HepG2 (cell line): ENCODE measurements around the gene EZH2. TPM values are rescaled to one million over a fixed set of nuclear protein-coding genes. Genes with fewer than 3 reads are reported as not detected.

Source experiments
- ARNT2 ChIP-seq: sonication (generic); formaldehyde crosslinking; IDR thresholded peaks from 2 replicates; pipeline ENCODE4 v1.8.0; 2022; ENCODE audit warnings: mild to moderate bottlenecking, low read depth, missing genetic modification reagents, moderate library complexity
- CCAR2 ChIP-seq: fragments of 200-400 bp; formaldehyde crosslinking; optimal IDR thresholded peaks from 2 replicates; pipeline ENCODE3; 2018; ENCODE audit warnings: low read depth, mild to moderate bottlenecking, low read length, moderate library complexity
- GATAD2A ChIP-seq: IDR thresholded peaks from 2 replicates; pipeline ENCODE4 v1.6.1; 2016
- HNRNPH1 ChIP-seq: fragments of 200-400 bp; formaldehyde crosslinking; optimal IDR thresholded peaks from 2 replicates; pipeline ENCODE3; 2017; ENCODE audit warnings: mild to moderate bottlenecking, low read depth, low read length
- HNRNPUL1 ChIP-seq: fragments of 200-400 bp; formaldehyde crosslinking; IDR thresholded peaks from 2 replicates; pipeline ENCODE4 v1.6.1; 2017; ENCODE audit warnings: low read depth, mild to moderate bottlenecking, low read length, moderate library complexity
- IKZF4 ChIP-seq: sonication (generic); formaldehyde crosslinking; IDR thresholded peaks from 2 replicates; pipeline ENCODE4 v1.5.1; 2020; ENCODE audit warnings: borderline replicate concordance, mild to moderate bottlenecking, low read depth, missing genetic modification reagents; ENCODE audit errors: not compliant biosample characterization
- KLF11 ChIP-seq: IDR thresholded peaks from 2 replicates; pipeline ENCODE4 v1.6.1; 2016; ENCODE audit warnings: missing compliant biosample characterization
- MAFG ChIP-seq: sonication (generic); formaldehyde crosslinking; IDR thresholded peaks from 2 replicates; pipeline ENCODE4 v1.5.1; 2020; ENCODE audit warnings: mild to moderate bottlenecking, missing genetic modification reagents
- RARG ChIP-seq: sonication (generic); formaldehyde crosslinking; IDR thresholded peaks from 2 replicates; pipeline ENCODE4 v1.4.0; 2020; ENCODE audit warnings: low read depth, mild to moderate bottlenecking, missing genetic modification reagents
- SAP130 ChIP-seq: IDR thresholded peaks from 2 replicates; pipeline ENCODE4 v1.6.1; 2016; ENCODE audit warnings: low read depth
- ZNF709 ChIP-seq: sonication (generic); formaldehyde crosslinking; IDR thresholded peaks from 2 replicates; pipeline ENCODE4 v1.5.0; 2020; ENCODE audit warnings: mild to moderate bottlenecking, missing genetic modification reagents
- polyA plus RNA-seq, 8 experiments: library from polyadenylated mRNA; depleted of rRNA in 3 of 8; stranded (reverse) in 7 of 8; unstranded in 1 of 8; fragments of >200 nt; fragmentation: Illumina TruSeq in 4 of 8; extraction: Trizol in 4 of 8; gene quantifications; 2 replicates each; pipeline versions ENCODE4 v1.2.1 to v1.2.3, GENCODE V29; 2011 to 2016; ENCODE audit warnings: low read depth in 4 of 8, missing spikeins in 1 of 8, mixed read lengths in 1 of 8; ENCODE audit not compliant: insufficient read depth in 1 of 8
- total RNA-seq, 5 experiments: library from RNA; depleted of rRNA; stranded (reverse); fragments of >200 nt; fragmentation: Illumina TruSeq; extraction: Trizol; gene quantifications; 2 replicates each; pipeline ENCODE4 v1.2.3, GENCODE V29; 2016; ENCODE audit warnings: low read depth in 1 of 5
- TF ChIP-seq, protein P1 (sequence below): sonication (generic); formaldehyde crosslinking; IDR thresholded peaks from 2 replicates; pipeline ENCODE4 v1.8.0; 2022; ENCODE audit warnings: mild to moderate bottlenecking, missing genetic modification reagents, borderline replicate concordance
- TF ChIP-seq, protein P2 (sequence below): IDR thresholded peaks from 2 replicates; pipeline ENCODE4 v1.6.1; 2016
- TF ChIP-seq, protein P3 (sequence below): sonication (generic); formaldehyde crosslinking; IDR thresholded peaks from 2 replicates; pipeline ENCODE4 v1.9.0; 2021; ENCODE audit warnings: missing genetic modification reagents, mild to moderate bottlenecking, borderline replicate concordance
- TF ChIP-seq, protein P4 (sequence below): sonication (generic); formaldehyde crosslinking; conservative IDR thresholded peaks from 2 replicates; pipeline ENCODE4 v1.8.0; 2022; ENCODE audit warnings: low read depth, missing genetic modification reagents
- TF ChIP-seq, protein P5 (sequence below): sonication (generic); formaldehyde crosslinking; IDR thresholded peaks from 2 replicates; pipeline ENCODE4 v1.4.0; 2020; ENCODE audit warnings: missing genetic modification reagents
- TF ChIP-seq, protein P6 (sequence below): sonication (generic); formaldehyde crosslinking; IDR thresholded peaks from 2 replicates; pipeline ENCODE4 v1.5.0; 2020; ENCODE audit warnings: mild to moderate bottlenecking, low read depth, missing genetic modification reagents, borderline replicate concordance
- TF ChIP-seq, protein P7 (sequence below): IDR thresholded peaks from 2 replicates; pipeline ENCODE4 v1.6.1; 2016; ENCODE audit warnings: missing genetic modification reagents, missing compliant biosample characterization

EZH2 gene
- total and polyA plus RNA-seq, 2 of the 13 experiments (the other 11 are each of a cell fraction or from before 2014, with no cell fraction given): 26.0 to 34.3 TPM

DNA sequence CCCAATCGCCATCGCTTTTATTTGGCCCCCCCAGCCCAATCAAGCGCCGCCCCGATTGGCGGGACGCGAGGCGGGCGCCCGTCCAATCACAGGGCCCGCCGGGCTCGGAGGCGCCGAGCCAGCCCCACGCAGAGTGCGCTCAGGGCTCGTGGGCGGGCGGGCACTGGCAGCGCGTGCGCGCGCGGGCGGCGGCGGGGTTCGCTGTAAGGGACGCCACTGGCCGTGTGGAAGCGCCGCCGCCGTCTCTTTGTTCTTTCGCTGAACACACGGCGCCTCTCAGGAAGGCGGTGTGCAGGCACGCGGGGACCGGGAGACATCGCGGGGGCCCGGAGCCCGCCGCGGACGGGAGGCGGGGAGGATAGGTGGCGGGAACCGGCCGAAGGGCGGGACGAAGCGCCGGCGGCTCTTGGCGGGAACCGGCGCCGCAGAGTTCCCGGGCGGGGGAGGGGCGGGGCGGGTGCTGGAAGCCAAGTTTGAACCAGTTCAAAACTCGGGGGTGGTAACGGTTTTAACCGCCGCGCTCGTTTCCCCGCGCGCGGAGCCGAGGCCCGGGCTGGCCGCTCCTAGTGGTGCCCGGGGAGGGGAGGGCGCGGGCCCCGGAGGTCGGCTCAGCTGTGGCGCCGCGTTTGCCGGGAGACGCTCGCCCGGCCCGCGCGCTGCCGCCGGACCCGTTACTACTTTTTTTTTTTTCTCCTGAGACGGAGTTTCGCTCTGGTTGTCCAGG is 370 bp upstream of the EZH2 start (continued):
- TF ChIP-seq, protein P1, sequence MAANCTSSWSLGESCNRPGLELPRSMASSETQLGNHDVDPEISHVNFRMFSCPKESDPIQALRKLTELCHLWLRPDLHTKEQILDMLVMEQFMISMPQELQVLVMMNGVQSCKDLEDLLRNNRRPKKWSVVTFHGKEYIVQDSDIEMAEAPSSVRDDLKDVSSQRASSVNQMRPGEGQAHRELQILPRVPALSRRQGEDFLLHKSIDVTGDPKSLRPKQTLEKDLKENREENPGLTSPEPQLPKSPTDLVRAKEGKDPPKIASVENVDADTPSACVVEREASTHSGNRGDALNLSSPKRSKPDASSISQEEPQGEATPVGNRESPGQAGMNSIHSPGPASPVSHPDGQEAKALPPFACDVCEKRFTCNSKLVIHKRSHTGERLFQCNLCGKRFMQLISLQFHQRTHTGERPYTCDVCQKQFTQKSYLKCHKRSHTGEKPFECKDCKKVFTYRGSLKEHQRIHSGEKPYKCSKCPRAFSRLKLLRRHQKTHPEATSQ (CRISPR knock-in tag): 0 out of 2 replicates have a peak, but pooled peaks have one; percentile 25
- TF ChIP-seq, protein P2, sequence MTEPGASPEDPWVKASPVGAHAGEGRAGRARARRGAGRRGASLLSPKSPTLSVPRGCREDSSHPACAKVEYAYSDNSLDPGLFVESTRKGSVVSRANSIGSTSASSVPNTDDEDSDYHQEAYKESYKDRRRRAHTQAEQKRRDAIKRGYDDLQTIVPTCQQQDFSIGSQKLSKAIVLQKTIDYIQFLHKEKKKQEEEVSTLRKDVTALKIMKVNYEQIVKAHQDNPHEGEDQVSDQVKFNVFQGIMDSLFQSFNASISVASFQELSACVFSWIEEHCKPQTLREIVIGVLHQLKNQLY (CRISPR knock-in tag): no peak
- TF ChIP-seq KLF11 (CRISPR knock-in tag) (no peak), GATAD2A (CRISPR knock-in tag) (no peak), ZNF709 (CRISPR knock-in tag) (peak; percentile 33; the same call in 1 of the 2 replicates), ARNT2 (CRISPR knock-in tag) (peak; percentile 77), SAP130 (CRISPR knock-in tag) (peak; percentile 69), RARG (no peak), CCAR2 (no peak), IKZF4 (CRISPR knock-in tag) (no peak), MAFG (CRISPR knock-in tag) (no peak), HNRNPUL1 (no peak), HNRNPH1 (no peak)
- TF ChIP-seq, protein P3, sequence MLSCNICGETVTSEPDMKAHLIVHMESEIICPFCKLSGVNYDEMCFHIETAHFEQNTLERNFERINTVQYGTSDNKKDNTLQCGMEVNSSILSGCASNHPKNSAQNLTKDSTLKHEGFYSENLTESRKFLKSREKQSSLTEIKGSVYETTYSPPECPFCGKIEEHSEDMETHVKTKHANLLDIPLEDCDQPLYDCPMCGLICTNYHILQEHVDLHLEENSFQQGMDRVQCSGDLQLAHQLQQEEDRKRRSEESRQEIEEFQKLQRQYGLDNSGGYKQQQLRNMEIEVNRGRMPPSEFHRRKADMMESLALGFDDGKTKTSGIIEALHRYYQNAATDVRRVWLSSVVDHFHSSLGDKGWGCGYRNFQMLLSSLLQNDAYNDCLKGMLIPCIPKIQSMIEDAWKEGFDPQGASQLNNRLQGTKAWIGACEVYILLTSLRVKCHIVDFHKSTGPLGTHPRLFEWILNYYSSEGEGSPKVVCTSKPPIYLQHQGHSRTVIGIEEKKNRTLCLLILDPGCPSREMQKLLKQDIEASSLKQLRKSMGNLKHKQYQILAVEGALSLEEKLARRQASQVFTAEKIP (CRISPR knock-in tag): no peak
- TF ChIP-seq, protein P4, sequence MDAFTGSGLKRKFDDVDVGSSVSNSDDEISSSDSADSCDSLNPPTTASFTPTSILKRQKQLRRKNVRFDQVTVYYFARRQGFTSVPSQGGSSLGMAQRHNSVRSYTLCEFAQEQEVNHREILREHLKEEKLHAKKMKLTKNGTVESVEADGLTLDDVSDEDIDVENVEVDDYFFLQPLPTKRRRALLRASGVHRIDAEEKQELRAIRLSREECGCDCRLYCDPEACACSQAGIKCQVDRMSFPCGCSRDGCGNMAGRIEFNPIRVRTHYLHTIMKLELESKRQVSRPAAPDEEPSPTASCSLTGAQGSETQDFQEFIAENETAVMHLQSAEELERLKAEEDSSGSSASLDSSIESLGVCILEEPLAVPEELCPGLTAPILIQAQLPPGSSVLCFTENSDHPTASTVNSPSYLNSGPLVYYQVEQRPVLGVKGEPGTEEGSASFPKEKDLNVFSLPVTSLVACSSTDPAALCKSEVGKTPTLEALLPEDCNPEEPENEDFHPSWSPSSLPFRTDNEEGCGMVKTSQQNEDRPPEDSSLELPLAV (CRISPR knock-in tag): peak; percentile 64
- TF ChIP-seq, protein P5, sequence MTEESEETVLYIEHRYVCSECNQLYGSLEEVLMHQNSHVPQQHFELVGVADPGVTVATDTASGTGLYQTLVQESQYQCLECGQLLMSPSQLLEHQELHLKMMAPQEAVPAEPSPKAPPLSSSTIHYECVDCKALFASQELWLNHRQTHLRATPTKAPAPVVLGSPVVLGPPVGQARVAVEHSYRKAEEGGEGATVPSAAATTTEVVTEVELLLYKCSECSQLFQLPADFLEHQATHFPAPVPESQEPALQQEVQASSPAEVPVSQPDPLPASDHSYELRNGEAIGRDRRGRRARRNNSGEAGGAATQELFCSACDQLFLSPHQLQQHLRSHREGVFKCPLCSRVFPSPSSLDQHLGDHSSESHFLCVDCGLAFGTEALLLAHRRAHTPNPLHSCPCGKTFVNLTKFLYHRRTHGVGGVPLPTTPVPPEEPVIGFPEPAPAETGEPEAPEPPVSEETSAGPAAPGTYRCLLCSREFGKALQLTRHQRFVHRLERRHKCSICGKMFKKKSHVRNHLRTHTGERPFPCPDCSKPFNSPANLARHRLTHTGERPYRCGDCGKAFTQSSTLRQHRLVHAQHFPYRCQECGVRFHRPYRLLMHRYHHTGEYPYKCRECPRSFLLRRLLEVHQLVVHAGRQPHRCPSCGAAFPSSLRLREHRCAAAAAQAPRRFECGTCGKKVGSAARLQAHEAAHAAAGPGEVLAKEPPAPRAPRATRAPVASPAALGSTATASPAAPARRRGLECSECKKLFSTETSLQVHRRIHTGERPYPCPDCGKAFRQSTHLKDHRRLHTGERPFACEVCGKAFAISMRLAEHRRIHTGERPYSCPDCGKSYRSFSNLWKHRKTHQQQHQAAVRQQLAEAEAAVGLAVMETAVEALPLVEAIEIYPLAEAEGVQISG (CRISPR knock-in tag): peak; percentile 61; the same call in 1 of the 2 replicates
- TF ChIP-seq, protein P6, sequence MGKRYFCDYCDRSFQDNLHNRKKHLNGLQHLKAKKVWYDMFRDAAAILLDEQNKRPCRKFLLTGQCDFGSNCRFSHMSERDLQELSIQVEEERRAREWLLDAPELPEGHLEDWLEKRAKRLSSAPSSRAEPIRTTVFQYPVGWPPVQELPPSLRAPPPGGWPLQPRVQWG: no peak
- TF ChIP-seq, protein P7, sequence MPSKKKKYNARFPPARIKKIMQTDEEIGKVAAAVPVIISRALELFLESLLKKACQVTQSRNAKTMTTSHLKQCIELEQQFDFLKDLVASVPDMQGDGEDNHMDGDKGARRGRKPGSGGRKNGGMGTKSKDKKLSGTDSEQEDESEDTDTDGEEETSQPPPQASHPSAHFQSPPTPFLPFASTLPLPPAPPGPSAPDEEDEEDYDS (CRISPR knock-in tag): peak; percentile 74; the same call in 1 of the 2 replicates
